ENCODE measurements around the gene ISG20.

The ISG20 gene

GRCh38 chr15:88703533-88703932 lies 64.7 kb downstream of the ISG20 start:
- no peak for TF ChIP-seq CTCF (IDR thresholded peaks at IDR 0.05)

- TF ChIP-seq CTCF (IDR thresholded peaks at IDR 0.05), result no peak
Observed at GRCh38 chr15:88704791-88705768, 66.3 kb downstream of the ISG20 start.

GRCh38 chr15:88705769-88706165 lies 67.0 kb downstream of the ISG20 start:
- no peak for TF ChIP-seq CTCF (IDR thresholded peaks at IDR 0.05)
